Retinal pigment epithelial cell (primary cell): ENCODE data around the gene GAPDH.
"Not testable (repeated sequence)": the region's sequence is repeated elsewhere in the genome, so short reads cannot be mapped to it uniquely, and the experiment has no call there.

Experiments used
- DNase-seq: peaks from one replicate; pipeline ENCODE4 v3.0.0-alpha.2; 2010; ENCODE audit warnings: low read depth
- H3K4me3 ChIP-seq: 2 replicates; pipeline ENCODE4 v1.5.1; 2011; ENCODE audit warnings: mild to moderate bottlenecking, low read length, control low read depth, moderate library complexity
- TF ChIP-seq, protein P1 (sequence below): conservative IDR thresholded peaks from 2 replicates; pipeline ENCODE4 v1.5.1; 2011; ENCODE audit warnings: low read depth, low read length, control low read depth, inconsistent platforms

Gene GAPDH

GRCh38 chr12:6551496-6552139 lies 17.3 kb downstream of the GAPDH start:
- no peak for DNase-seq
- TF ChIP-seq, protein P1, sequence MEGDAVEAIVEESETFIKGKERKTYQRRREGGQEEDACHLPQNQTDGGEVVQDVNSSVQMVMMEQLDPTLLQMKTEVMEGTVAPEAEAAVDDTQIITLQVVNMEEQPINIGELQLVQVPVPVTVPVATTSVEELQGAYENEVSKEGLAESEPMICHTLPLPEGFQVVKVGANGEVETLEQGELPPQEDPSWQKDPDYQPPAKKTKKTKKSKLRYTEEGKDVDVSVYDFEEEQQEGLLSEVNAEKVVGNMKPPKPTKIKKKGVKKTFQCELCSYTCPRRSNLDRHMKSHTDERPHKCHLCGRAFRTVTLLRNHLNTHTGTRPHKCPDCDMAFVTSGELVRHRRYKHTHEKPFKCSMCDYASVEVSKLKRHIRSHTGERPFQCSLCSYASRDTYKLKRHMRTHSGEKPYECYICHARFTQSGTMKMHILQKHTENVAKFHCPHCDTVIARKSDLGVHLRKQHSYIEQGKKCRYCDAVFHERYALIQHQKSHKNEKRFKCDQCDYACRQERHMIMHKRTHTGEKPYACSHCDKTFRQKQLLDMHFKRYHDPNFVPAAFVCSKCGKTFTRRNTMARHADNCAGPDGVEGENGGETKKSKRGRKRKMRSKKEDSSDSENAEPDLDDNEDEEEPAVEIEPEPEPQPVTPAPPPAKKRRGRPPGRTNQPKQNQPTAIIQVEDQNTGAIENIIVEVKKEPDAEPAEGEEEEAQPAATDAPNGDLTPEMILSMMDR = no peak
- H3K4me3 ChIP-seq = no peak overlapping the region

DNA sequence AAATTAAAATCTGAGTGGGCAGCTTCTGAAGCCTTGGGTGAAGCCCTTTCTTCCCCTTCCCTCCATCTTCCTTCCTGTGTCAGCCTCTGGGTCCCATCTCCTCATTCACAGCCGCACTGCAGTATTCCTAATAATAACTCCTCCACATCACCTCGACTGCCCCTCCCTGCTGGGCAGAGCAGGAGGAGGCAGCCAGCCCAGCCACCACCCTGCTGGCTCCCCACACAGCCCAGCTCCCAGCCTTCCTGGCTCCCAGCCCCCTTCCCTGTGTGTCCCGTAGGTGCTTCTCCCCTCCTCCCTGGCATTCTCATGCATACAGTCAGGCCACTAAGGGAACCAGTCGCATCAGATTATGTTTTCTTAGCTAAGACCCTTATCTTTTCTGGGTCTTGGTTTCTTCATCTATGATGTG lies 17.8 kb downstream of the GAPDH start:
- TF ChIP-seq, protein P1 = no peak
- no peak overlapping the region for H3K4me3 ChIP-seq
- DNase-seq = no peak

GRCh38 chr12:6553051-6553868 lies 18.9 kb downstream of the GAPDH start:
- no peak overlapping the region for H3K4me3 ChIP-seq
- TF ChIP-seq, protein P1 = no peak
- DNase-seq = no peak

DNA sequence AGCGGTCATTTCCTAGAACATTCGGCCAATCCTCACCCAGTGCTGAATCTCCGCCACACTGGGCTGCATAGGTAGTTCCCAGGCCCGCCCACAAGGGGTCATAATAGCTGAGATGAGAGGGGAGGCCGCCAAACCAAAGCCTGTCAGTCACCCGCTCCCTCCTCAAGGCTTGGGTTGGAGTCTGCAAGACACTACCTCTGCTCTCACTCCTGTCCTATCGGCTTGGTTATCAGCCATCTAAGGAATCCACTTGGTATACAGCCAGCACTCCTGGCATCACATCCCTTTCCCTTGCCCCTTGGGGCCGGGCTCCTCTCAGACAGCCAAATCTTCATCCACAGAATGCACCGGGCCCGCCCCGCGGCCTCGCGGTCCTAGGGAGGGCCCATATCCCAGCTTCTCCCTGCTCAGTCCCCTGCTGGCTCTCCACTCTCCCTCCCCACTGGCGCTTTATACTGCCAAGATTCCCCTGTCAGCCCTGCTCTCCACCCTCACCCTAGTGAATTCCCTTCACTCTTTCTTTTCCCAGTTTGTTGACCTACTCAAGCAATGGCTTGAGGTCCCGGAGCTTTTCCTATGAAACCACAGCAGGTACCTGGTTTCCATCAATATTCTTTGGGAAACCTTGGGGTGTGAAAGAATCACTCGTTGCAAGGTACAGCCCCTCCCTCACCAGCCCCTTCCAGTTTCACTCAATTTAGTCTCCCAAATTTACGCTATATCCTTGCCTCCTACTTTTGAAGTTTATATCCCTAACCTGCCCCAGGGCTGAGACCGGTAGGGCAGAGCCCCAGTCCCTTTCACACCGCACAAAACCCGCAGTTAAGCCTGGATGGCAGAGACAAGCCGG lies 20.1 kb downstream of the GAPDH start:
- DNase-seq = no peak
- H3K4me3 ChIP-seq = peak overlapping the region; percentile 78
- TF ChIP-seq, protein P1 = peak; percentile 80

GRCh38 chr12:6555018-6555691 lies 20.8 kb downstream of the GAPDH start:
- TF ChIP-seq, protein P1 = no peak
- peak overlapping the region; percentile 78 for H3K4me3 ChIP-seq
- no peak for DNase-seq

GRCh38 chr12:6556496-6556817 lies 22.1 kb downstream of the GAPDH start:
- H3K4me3 ChIP-seq, DNase-seq: not testable (repeated sequence)

- DNase-seq = no peak
- TF ChIP-seq, protein P1 = no peak
- H3K4me3 ChIP-seq = no peak overlapping the region
These were observed 22.5 kb downstream of the GAPDH start for GRCh38 chr12:6556857-6557256.
